SIG-M5 treated with dmso at 0.1 percent for 504 hours (cell line): ENCODE measurements around the gene TRERF1.
A peak's percentile ranks its signal among the peaks of the same experiment; 100 is the strongest.
"Not testable (repeated sequence)": the region's sequence is repeated elsewhere in the genome, so short reads cannot be mapped to it uniquely, and the experiment has no call there.

Experiments
- DNase-seq: peaks from one replicate; lab custom pipeline; 2025; ENCODE audit not compliant: unreplicated experiment; lab: John Stamatoyannopoulos, UW

Gene TRERF1

GRCh38 chr6:42341221-42341620 is 110.5 kb downstream of the TRERF1 start:
- DNase-seq: no peak

DNA sequence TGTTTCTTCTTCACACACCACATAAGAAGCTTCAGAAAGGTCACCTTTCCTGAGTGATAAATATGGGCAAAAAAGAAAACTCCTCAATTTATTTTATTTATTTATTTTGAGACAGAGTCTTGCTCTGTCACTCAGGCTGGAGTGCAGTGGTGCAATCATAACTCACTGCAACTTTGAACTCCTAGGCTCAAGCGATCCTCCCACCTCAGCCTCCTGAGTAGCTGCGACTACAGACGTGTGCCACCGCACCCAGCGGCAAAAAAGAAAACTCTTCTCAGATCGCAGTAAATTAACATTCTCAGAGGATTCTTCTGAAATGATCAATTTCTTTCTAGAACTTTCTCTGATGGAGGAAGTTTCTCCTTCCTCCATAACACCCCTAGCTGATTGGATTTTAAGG is 111.2 kb downstream of the TRERF1 start:
- DNase-seq: no peak

- no peak for DNase-seq
These were observed 111.7 kb downstream of the TRERF1 start for GRCh38 chr6:42339991-42340401.

DNA sequence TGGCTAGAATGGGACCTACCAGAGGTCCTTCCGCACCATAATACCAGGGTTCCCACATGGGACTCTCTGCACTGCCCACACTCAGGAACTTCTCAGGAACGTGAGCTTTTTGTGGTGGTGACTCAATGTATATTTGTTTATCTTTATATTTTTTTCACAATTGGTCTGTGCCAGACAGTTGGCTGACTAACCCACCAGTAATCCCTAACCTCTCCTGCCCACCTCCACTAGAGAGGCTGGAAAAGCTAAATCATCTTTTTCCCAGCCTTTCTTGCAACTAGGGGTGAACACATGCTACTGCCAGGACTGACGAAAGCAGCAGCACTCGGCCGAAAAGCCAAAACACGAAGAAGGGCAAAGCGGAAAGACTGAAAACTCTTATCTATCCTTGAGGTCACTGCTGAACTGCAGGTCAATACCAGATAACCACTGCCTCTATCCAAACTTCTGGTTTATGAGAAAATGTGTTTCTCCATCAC is 112.9 kb downstream of the TRERF1 start:
- DNase-seq: no peak

GRCh38 chr6:42337985-42338743 is 113.6 kb downstream of the TRERF1 start:
- no peak for DNase-seq

DNA sequence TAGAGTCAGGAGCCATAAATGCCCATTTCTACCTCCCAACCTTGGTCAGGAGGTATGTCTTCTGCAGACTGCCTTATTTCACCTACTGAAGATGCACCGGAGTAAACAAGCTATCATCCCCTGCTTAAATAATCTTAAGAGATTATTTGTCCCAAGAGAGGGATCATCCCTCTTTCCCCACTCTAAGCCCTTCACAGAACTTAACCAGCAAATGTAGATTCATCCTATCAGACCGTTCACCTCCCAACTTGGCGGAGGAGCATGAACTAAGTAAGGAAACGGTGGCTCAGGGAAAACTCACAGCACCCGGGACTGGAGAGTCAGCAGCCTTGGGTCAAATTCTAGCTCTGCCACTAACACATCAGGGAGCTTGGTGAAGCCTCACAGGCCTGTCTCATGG is 115.3 kb downstream of the TRERF1 start:
- no peak for DNase-seq

- no peak for DNase-seq
These were observed 115.8 kb downstream of the TRERF1 start for GRCh38 chr6:42335896-42336295.

- DNase-seq: no peak
These were observed 116.9 kb downstream of the TRERF1 start for GRCh38 chr6:42334870-42335269.

DNA sequence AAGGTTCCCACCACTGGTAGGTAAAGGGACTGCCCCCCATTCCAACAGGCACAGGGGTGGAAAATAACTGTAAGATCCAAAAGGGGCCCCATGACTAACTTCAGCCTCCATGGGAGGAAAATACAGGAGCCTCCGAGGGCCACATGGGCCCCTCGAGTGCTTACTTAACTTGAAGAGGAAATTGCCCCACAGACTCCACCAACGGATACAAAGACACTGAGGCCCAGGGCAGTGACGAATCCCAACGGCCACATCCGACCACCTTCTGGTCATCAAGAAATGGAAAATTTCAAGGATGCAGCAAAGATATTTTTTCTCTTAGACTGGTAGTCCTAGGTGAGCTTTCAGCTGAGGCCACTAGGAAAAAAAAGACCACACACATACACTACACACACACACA is 118.1 kb downstream of the TRERF1 start:
- DNase-seq: peak; percentile 96

DNA sequence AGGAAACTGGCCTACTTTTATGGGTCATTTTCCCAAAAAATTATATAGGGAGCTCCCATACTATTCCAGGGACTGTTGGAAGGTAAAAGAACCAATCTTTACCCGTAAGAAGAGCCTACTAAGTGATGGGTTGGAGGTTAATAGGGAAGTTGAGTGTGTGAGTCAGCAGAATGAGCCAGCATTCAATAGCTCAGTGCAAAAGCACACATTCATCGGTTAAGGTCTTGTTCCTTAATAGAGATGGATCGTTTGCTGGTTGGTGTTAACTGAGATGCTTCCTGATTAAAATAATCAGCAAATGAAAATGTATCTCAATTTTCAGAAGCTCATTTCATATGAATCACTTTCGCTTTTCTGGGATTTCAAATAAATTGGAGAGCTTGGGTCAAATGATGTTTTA is 118.8 kb downstream of the TRERF1 start:
- DNase-seq: peak; percentile 87

- DNase-seq: no peak
These were observed 120.7 kb downstream of the TRERF1 start for GRCh38 chr6:42331019-42331418.

DNA sequence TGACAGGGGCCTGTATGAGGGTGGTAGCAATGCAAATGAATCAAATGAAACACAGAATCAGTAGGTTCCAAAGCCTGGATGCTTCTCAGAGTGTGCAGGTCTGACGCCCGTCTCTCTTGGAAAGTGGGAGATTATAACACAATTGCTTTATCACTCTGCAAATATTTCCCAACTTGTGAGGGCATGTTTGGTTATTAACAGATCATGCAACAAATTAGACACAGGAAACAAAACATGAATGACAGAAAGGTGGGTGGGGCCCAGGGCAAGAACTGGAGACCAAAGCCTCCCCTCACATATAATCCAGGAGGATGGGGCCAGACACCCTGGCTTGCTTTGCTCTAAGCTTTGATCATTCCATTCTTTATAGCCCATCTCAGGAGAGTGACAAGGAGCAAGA is 125.5 kb downstream of the TRERF1 start:
- no peak for DNase-seq

DNA sequence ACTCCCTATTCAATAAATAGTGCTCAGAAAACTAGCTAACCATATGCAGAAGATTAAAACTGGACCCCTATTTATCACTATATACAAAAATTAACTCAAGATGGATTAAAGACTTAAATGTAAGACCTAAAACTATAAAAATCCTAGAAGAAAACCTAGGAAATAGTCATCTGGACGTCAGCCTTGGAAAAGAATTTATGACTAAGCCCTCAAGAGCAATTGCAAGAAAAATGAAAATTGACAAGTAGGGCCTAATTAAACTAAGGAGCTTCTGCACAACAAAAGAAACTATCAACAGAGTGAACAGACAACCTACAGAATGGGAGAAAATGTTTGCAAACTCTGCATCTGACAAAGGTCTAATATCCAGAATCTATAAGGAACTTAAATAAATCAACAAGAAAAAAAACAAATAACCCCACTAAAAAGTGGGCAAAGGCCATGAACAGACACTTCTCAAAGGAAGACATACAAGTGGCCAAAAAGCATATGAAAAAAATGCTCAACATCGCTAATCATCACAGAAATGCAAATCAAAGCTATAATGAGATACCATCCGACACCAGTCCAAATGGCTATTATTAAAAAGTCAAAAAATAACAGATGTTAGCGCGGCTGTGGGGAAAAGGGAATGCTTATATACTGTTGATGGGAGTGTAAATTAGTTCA is 126.9 kb downstream of the TRERF1 start:
- DNase-seq: not testable (repeated sequence)

- no peak for DNase-seq
These were observed 129.1 kb downstream of the TRERF1 start for GRCh38 chr6:42322676-42323075.

- no peak for DNase-seq
These were observed 129.8 kb downstream of the TRERF1 start for GRCh38 chr6:42321976-42322375.

GRCh38 chr6:42320762-42321161 is 131.0 kb downstream of the TRERF1 start:
- no peak for DNase-seq

DNA sequence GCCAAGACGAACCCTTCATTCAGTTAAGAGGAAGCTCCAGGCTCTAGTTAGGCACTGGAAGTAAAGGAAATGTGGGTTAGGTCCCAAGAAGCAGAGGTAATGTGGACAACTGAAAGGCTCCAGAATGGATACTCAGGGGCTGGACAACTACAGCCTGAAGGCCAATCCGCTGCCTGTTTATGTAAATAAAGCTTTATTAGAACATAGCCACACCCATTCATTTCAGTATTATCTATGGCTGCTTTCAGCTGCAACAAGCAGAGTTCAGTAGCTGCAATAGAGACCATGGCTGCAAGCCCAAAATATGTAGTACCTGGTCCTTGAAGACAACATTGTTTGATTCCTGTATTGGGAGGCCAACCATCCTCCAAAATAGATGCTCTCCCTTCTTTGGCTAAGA is 133.2 kb downstream of the TRERF1 start:
- no peak for DNase-seq

DNA sequence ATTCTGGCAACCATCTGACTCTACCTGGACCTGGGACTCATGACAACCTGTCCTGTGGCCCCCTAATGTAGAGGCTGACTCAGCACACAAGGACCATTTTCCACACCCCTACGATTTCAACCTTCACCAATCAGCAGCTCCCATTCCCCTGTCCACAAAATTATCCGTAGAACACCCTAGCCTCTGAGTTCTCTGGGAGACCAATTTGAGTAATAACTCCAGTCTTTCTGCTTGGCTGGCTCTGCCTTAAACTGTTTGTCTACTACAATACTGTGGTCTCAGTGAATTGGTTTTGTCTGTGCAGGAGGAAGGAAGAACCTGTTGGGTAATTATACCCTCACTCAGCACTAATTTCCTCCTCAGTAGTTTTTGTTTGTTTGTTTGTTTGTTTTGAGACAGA is 134.7 kb downstream of the TRERF1 start:
- DNase-seq: peak; percentile 57

DNA sequence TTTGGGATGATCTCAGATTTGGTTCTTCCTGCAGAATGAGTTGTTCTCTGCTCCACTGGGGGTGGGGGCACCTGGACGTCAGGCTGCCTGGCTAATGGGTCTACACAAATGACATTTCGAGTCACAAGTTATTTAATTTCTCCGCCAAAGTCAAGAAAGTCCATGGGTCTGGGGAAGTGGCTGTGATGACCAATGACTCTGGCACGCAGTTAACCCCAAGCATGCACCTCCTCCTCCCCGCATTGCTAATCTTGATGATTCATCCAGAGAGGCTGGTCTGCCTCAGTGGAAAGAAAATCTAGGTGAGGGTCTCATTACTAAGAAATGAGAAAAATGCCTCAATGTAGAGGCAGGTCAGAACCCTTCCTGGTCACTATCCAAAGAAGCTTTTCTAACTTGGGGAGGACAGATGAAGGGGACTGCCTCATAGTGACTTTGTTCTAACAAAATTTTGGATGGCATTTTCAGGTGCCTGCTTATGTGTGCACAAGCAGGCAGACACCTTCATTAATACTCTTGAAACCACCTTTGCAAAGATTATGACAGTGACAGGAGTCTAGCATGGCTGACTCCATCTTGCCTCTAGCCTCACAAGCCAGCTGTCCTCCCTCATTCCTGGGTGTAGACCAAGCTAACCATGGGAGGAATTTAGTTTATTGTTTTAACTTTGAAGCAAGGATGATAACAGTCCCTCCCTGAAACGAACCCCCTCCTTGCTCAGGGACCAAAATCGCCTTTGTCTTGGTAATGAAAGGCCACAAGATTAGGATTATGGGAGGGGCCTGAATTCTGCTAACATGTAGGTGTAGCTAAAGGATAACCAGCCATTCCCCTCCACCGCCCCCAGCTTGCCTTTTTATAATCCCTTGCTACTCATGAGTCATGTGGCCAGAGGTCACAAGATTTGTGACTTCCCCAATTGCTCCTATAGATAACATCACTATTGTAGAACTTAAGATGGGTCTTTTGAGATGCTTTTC is 135.4 kb downstream of the TRERF1 start:
- peak; percentile 73 for DNase-seq

DNA sequence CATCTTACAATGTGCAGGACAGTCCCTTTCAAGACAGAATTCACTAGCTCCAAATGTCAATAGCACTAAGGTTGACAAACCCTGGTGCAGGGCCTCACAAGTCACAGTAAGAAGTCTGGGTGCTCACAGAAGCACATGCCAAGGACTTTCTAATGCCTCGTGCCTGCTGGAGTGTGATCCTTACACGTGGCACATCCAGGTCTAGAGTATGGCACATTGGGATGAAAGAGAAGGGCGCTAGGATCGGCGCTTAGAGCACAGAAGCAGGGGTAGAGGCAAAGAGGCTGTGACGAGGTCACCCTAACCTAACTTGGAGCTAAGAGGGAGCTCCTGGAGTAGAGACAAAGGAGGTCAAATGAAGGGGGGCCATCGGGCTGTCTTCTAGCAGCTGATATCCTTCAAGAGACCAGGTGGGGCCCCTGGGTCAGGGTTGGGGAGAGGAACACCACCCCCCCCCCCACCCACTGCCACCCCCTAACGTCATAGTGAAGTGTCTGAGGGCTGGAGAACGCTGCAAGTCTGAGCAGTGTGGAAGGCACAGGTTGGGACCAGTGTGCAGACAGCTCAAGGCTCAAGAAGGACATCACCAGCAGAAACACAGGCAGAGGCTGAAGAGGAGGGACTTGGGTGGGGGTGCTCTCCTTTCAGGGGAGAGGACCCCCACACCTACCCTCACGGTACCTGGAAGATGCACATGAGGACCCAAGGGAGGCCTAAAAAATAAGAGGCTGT is 136.3 kb downstream of the TRERF1 start:
- DNase-seq: no peak
